Fibroblast of pulmonary artery (primary cell): ENCODE results near the gene CDH23.

Experiments
- DNase-seq: peaks from one replicate; pipeline ENCODE4 v3.0.0-alpha.2; 2010; ENCODE audit warnings: low read depth
- H3K4me3 ChIP-seq: replicated peaks from 2 replicates; pipeline ENCODE4 v1.5.1; 2011; ENCODE audit warnings: low read depth, mild to moderate bottlenecking, control low read depth, low read length, moderate library complexity
- TF ChIP-seq, protein P1 (sequence below): IDR thresholded peaks from 2 replicates; pipeline ENCODE4 v1.5.1; 2011; ENCODE audit warnings: mild to moderate bottlenecking, control low read depth, low read length, inconsistent platforms; ENCODE audit errors: missing control alignments

The CDH23 gene

GRCh38 chr10:71799608-71800453 lies 403.1 kb downstream of the CDH23 start:
- no peak overlapping the region for H3K4me3 ChIP-seq
- peak; percentile 20 for DNase-seq
- TF ChIP-seq, protein P1, sequence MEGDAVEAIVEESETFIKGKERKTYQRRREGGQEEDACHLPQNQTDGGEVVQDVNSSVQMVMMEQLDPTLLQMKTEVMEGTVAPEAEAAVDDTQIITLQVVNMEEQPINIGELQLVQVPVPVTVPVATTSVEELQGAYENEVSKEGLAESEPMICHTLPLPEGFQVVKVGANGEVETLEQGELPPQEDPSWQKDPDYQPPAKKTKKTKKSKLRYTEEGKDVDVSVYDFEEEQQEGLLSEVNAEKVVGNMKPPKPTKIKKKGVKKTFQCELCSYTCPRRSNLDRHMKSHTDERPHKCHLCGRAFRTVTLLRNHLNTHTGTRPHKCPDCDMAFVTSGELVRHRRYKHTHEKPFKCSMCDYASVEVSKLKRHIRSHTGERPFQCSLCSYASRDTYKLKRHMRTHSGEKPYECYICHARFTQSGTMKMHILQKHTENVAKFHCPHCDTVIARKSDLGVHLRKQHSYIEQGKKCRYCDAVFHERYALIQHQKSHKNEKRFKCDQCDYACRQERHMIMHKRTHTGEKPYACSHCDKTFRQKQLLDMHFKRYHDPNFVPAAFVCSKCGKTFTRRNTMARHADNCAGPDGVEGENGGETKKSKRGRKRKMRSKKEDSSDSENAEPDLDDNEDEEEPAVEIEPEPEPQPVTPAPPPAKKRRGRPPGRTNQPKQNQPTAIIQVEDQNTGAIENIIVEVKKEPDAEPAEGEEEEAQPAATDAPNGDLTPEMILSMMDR, result no peak

GRCh38 chr10:71801361-71801760 lies 404.6 kb downstream of the CDH23 start:
- TF ChIP-seq, protein P1, result no peak
- H3K4me3 ChIP-seq, result no peak overlapping the region
- no peak for DNase-seq

DNA sequence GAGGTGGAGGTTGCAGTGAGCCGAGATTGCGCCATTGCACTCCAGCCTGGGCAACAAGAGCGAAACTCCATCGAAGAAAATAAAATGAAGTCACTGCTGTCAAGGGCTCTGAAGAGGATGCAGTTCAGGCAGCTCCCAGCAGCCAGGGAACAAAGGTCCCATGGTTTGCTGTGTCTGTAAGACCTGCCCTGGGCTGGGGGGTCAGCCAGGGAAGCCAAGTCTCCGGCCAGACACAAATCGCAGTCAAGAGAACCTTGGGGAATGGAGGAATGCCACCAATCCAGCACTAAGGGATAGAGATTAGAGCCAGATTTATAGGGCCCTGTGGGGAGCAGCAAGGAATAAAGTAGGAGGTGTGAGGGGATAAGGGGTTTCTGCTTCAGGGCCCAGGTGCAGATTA lies 405.5 kb downstream of the CDH23 start:
- no peak overlapping the region for H3K4me3 ChIP-seq
- TF ChIP-seq, protein P1, result no peak
- no peak for DNase-seq

- TF ChIP-seq, protein P1, result no peak
- no peak overlapping the region for H3K4me3 ChIP-seq
- DNase-seq, result no peak
These were observed 406.2 kb downstream of the CDH23 start for GRCh38 chr10:71802715-71803488.

DNA sequence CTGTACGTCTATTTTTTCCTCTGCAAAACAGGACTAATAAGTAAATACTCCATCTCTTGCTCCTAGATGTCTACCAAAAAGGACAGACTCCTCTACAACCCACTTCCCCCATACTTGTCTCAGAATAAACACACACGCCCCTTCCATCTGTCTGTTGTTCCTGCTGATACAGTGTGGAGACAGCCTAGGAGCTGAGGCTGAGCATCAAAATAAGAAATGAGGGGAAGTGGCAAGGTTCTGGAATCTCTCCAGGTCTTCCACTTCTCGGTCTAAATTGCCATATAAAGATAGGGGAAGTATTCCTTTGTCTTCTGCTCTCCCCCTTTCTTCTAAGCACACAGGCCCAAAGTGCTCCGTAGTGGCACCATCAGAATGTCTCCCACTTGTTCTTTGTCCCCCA lies 407.4 kb downstream of the CDH23 start:
- H3K4me3 ChIP-seq, result no peak overlapping the region
- TF ChIP-seq, protein P1, result no peak
- no peak for DNase-seq

- TF ChIP-seq, protein P1, result no peak
- H3K4me3 ChIP-seq, result no peak overlapping the region
- DNase-seq, result peak; percentile 33
These were observed 409.3 kb downstream of the CDH23 start for GRCh38 chr10:71805776-71806703.
